Body of pancreas (tissue), 4 donors: Measurements from ENCODE around the gene ROR1. TPM values are rescaled to one million over a fixed set of nuclear protein-coding genes. Genes with fewer than 3 reads are reported as not detected.

Experiments used
- ATAC-seq: fragments of 150-250 bp; one replicate; pipeline ENCODE4 v1.9.1; 2016
- DNase-seq, 4 donors: peaks; one replicate each; pipeline ENCODE4 v3.0.0-alpha.2; 2019
- H3K27ac ChIP-seq, 4 donors: fragments of 200-600 bp; sonication (generic); 1 replicate in 3 of 4; 2 replicates in 1 of 4; pipeline versions ENCODE4 v1.5.1 to v1.6.1; 2016 to 2019; ENCODE audit warnings: mild to moderate bottlenecking in 1 of 4, mixed read lengths in 1 of 4, moderate library complexity in 1 of 4
- H3K27me3 ChIP-seq, 2 donors: fragments of 200-600 bp; sonication (generic); one replicate each; pipeline ENCODE4 v1.6.0; 2016; ENCODE audit warnings: mild to moderate bottlenecking in 1 of 2
- H3K36me3 ChIP-seq, 2 donors: fragments of 200-600 bp; sonication (generic); replicated peaks in 1 of 2; 2 replicates each; pipeline ENCODE4 v1.5.1; 2016; ENCODE audit warnings: low read depth in 2 of 2; ENCODE audit not compliant: insufficient read depth in 1 of 2
- H3K4me1 ChIP-seq: fragments of 200-600 bp; sonication (generic); one replicate; pipeline ENCODE4 v1.6.0; 2016
- H3K4me3 ChIP-seq, 2 donors: fragments of 200-600 bp; sonication (generic); 1 replicate in 1 of 2; 2 replicates in 1 of 2; pipeline ENCODE4 v1.5.1; 2016 to 2019
- H3K9me3 ChIP-seq, 3 donors: fragments of 200-600 bp; sonication (generic); 1 replicate in 2 of 3; 2 replicates in 1 of 3; pipeline ENCODE4 v1.5.1; 2016
- POLR2A ChIP-seq, 3 donors: fragments of 450-650 bp; IDR thresholded peaks; one replicate each; pipeline ENCODE4 v1.6.1; 2016; ENCODE audit warnings: antibody characterized with exemption in 3 of 3, mild to moderate bottlenecking in 2 of 3
- WGBS, 2 donors: methylation state at CpG; one replicate each; pipeline ENCODE4 v1.1.5; 2017; 5-methylcytosine and 5-hydroxymethylcytosine counted together
- intact Hi-C: fragments of 100-400 bp; cut with DNase I; formaldehyde crosslinking; loops from one replicate; pipeline ENCODE4 v1.15.1; 2023
- total RNA-seq, 2 donors: library from RNA; depleted of rRNA; stranded (reverse); fragments of >200 nt; gene quantifications; one replicate each; pipeline ENCODE4 v1.1.0, GENCODE V29; 2016
- TF ChIP-seq, protein P1 (sequence below), 7 experiments: fragments of 450-650 bp in 4 of 7; fragments of 200-600 bp in 3 of 7; sonication (generic) in 3 of 7; IDR thresholded peaks; one replicate each; pipeline ENCODE4 v1.5.1; 2016 to 2019; ENCODE audit warnings: antibody characterized with exemption in 7 of 7

The ROR1 gene
- total RNA-seq, 2 donors from 2014 or later: 26.7 to 56.0 TPM

DNA sequence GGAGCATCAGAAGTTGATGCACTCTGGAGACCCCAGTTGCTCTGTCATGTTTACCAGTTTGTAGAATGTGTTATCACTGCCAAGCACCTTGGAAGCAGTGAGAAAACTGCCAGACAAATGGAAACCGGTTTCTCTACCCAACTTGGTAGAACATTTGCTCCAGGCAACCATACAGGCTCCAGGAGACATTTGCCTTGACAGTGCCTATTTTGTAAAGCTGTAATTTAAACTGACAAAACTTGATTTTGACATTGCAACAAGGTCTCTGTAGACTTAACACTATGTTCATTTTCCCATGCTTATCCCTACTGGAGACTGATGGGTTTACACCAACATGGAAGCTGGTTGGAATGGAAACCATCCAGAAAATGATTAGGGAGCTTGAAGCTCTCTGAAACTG, 97.6 kb downstream of the ROR1 start:
- Histone ChIP-seq H3K27ac (no peak overlapping the region), H3K4me1 (peaks cover 27% of the 10 kb centered on the region), H3K27me3 (no peaks in the 10 kb centered on the region), H3K36me3 (no peaks in the 10 kb centered on the region), H3K9me3 (no peaks in the 10 kb centered on the region), H3K4me3 (no peak overlapping the region)
- intact Hi-C loops: no loop called here
- no peak for ATAC-seq
- WGBS, 2 donors: 25 to 30% methylated on average over 1 of the region's 1 CpG
- TF ChIP-seq, protein P1, sequence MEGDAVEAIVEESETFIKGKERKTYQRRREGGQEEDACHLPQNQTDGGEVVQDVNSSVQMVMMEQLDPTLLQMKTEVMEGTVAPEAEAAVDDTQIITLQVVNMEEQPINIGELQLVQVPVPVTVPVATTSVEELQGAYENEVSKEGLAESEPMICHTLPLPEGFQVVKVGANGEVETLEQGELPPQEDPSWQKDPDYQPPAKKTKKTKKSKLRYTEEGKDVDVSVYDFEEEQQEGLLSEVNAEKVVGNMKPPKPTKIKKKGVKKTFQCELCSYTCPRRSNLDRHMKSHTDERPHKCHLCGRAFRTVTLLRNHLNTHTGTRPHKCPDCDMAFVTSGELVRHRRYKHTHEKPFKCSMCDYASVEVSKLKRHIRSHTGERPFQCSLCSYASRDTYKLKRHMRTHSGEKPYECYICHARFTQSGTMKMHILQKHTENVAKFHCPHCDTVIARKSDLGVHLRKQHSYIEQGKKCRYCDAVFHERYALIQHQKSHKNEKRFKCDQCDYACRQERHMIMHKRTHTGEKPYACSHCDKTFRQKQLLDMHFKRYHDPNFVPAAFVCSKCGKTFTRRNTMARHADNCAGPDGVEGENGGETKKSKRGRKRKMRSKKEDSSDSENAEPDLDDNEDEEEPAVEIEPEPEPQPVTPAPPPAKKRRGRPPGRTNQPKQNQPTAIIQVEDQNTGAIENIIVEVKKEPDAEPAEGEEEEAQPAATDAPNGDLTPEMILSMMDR (IDR thresholded peaks at IDR 0.05): peak in 1 of 7 experiments; percentile 9
- TF ChIP-seq POLR2A (IDR thresholded peaks at IDR 0.05): no peak
- DNase-seq: no peak

GRCh38 chr1:63873751-63874150, 99.9 kb downstream of the ROR1 start:
- no peak for TF ChIP-seq POLR2A (IDR thresholded peaks at IDR 0.05)
- TF ChIP-seq, protein P1 (IDR thresholded peaks at IDR 0.05): no peak
- intact Hi-C loops: no loop called here
- DNase-seq: no peak
- H3K27ac ChIP-seq: no peak overlapping the region
- no peaks in the 10 kb centered on the region for H3K9me3 ChIP-seq
- no peak overlapping the region for H3K4me3 ChIP-seq
- peaks cover 27% of the 10 kb centered on the region for H3K4me1 ChIP-seq
- WGBS, 2 donors: 85 to 97% methylated on average over 3 of the region's 3 CpGs
- no peaks in the 10 kb centered on the region for H3K27me3 ChIP-seq
- no peaks in the 10 kb centered on the region for H3K36me3 ChIP-seq
- ATAC-seq: no peak

GRCh38 chr1:63874278-63874880, 100.6 kb downstream of the ROR1 start:
- H3K27me3 ChIP-seq: no peaks in the 10 kb centered on the region
- no peak for ATAC-seq
- no peak overlapping the region for H3K4me3 ChIP-seq
- DNase-seq: no peak
- no peaks in the 10 kb centered on the region for H3K9me3 ChIP-seq
- intact Hi-C loops: no loop called here
- H3K27ac ChIP-seq: no peak overlapping the region
- H3K36me3 ChIP-seq: no peaks in the 10 kb centered on the region
- WGBS, 2 donors: 23 to 41% methylated on average over 1 of the region's 1 CpG
- TF ChIP-seq POLR2A (IDR thresholded peaks at IDR 0.05): no peak
- TF ChIP-seq, protein P1 (IDR thresholded peaks at IDR 0.05): no peak
- peaks cover 27% of the 10 kb centered on the region for H3K4me1 ChIP-seq

DNA sequence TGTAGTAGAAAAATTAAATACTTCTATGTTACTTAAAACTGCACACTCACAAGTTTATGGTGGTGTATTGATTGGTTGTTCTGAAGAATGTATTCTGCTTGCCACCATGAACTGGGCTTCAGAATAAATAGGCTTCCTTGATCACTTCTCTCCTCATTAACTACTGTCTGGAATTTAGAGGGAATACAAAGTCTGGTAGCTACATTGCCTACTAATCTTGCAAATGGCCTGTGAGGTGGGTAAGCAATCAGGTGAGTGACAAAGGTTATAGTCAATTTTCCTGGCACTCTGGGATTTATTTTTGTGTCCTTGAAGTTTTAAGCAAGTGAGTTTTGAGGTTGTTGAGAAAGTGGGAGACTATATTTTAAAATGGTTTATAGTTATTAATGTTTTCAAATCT, 101.8 kb downstream of the ROR1 start:
- Histone ChIP-seq H3K4me3 (no peak overlapping the region), H3K27ac (no peak overlapping the region), H3K4me1 (peaks cover 27% of the 10 kb centered on the region), H3K36me3 (no peaks in the 10 kb centered on the region), H3K27me3 (no peaks in the 10 kb centered on the region), H3K9me3 (no peaks in the 10 kb centered on the region)
- intact Hi-C loops: no loop called here
- TF ChIP-seq, protein P1 (IDR thresholded peaks at IDR 0.05): no peak
- TF ChIP-seq POLR2A (IDR thresholded peaks at IDR 0.05): no peak
- ATAC-seq: no peak
- no peak for DNase-seq
